Chondrocyte (in vitro differentiated cells): ENCODE data around the gene CYGB. TPM values are rescaled to one million over a fixed set of nuclear protein-coding genes. Genes with fewer than 3 reads are reported as not detected.
"Not testable (repeated sequence)": the region's sequence is repeated elsewhere in the genome, so short reads cannot be mapped to it uniquely, and the experiment has no call there.

Source experiments
- DNase-seq: peaks from one replicate; pipeline ENCODE4 v3.0.0; 2021; ENCODE audit warnings: mixed read lengths, low spot score
- H3K27ac Mint-ChIP-seq: one replicate; pipeline ENCODE4 v1.8.0; 2021; ENCODE audit warnings: mild to moderate bottlenecking, moderate library complexity, mixed read lengths; ENCODE audit not compliant: unreplicated experiment
- H3K27me3 Mint-ChIP-seq: 2 replicates; pipeline ENCODE4 v1.8.0; 2021; ENCODE audit warnings: low read depth, mixed read lengths
- H3K36me3 Mint-ChIP-seq: 2 replicates; pipeline ENCODE4 v1.8.0; 2021; ENCODE audit warnings: low read depth, mixed read lengths
- H3K4me1 Mint-ChIP-seq: 2 replicates; pipeline ENCODE4 v1.8.0; 2021; ENCODE audit warnings: low read depth, mild to moderate bottlenecking, mixed read lengths
- H3K4me3 Mint-ChIP-seq: one replicate; pipeline ENCODE4 v1.8.0; 2021; ENCODE audit warnings: mild to moderate bottlenecking, moderate library complexity, mixed read lengths; ENCODE audit not compliant: unreplicated experiment
- H3K9me3 Mint-ChIP-seq: 2 replicates; pipeline ENCODE4 v1.8.0; 2021; ENCODE audit warnings: low read depth, mixed read lengths
- total RNA-seq: library from RNA; stranded (reverse); gene quantifications from 3 replicates; pipeline ENCODE4 v1.2.1, GENCODE V29; 2021
- TF ChIP-seq, protein P1 (sequence below): fragments of 200-600 bp; sonication (generic); IDR thresholded peaks from 2 replicates; pipeline ENCODE4 v1.5.0; 2021; ENCODE audit warnings: antibody characterized with exemption, mild to moderate bottlenecking, moderate library complexity

CYGB gene
- total RNA-seq, 1 donor from 2014 or later = 5.4 TPM

- Mint-ChIP-seq H3K4me3 (peak overlapping the region; percentile 44), H3K36me3 (no peaks in the 10 kb centered on the region), H3K27me3 (peaks cover 6% of the 10 kb centered on the region), H3K27ac (peak overlapping the region; percentile 76), H3K9me3 (no peaks in the 10 kb centered on the region), H3K4me1 (peaks cover 39% of the 10 kb centered on the region)
- DNase-seq = no peak
- TF ChIP-seq, protein P1, sequence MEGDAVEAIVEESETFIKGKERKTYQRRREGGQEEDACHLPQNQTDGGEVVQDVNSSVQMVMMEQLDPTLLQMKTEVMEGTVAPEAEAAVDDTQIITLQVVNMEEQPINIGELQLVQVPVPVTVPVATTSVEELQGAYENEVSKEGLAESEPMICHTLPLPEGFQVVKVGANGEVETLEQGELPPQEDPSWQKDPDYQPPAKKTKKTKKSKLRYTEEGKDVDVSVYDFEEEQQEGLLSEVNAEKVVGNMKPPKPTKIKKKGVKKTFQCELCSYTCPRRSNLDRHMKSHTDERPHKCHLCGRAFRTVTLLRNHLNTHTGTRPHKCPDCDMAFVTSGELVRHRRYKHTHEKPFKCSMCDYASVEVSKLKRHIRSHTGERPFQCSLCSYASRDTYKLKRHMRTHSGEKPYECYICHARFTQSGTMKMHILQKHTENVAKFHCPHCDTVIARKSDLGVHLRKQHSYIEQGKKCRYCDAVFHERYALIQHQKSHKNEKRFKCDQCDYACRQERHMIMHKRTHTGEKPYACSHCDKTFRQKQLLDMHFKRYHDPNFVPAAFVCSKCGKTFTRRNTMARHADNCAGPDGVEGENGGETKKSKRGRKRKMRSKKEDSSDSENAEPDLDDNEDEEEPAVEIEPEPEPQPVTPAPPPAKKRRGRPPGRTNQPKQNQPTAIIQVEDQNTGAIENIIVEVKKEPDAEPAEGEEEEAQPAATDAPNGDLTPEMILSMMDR = no peak
These were observed 12.7 kb downstream of the CYGB start for GRCh38 chr17:76524598-76525512.

- Mint-ChIP-seq H3K27me3 (peaks cover 9% of the 10 kb centered on the region), H3K27ac (no peak overlapping the region), H3K36me3 (no peaks in the 10 kb centered on the region), H3K4me1 (peaks cover 25% of the 10 kb centered on the region), H3K4me3 (no peak overlapping the region), H3K9me3 (no peaks in the 10 kb centered on the region)
- no peak for DNase-seq
- TF ChIP-seq, protein P1 = peak; percentile 99
These were observed 14.1 kb downstream of the CYGB start for GRCh38 chr17:76523084-76524037.

DNA sequence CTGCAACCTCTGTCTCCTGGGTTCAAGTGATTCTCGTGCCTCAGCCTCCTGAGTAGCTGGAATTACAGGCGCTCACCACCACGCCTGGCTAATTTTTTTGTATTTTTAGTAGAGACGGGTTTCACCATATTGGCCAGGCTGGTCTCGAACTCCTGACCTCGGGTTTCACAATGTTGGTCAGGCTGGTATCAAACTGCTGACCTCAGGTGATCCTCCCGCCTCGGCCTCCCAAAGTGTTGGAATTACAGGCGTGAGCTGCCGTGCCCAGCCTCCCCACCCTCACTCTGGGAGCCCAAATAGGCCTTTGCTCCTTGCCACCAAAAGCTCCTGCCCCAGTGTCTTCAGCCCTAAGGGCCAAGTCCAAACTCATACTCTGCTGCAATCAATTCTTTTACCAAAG is 15.8 kb downstream of the CYGB start:
- not testable (repeated sequence) for H3K4me3 Mint-ChIP-seq, H3K9me3 Mint-ChIP-seq, H3K27ac Mint-ChIP-seq, H3K27me3 Mint-ChIP-seq, DNase-seq, H3K36me3 Mint-ChIP-seq
- H3K4me1 Mint-ChIP-seq = peaks cover 14% of the 10 kb centered on the region

DNA sequence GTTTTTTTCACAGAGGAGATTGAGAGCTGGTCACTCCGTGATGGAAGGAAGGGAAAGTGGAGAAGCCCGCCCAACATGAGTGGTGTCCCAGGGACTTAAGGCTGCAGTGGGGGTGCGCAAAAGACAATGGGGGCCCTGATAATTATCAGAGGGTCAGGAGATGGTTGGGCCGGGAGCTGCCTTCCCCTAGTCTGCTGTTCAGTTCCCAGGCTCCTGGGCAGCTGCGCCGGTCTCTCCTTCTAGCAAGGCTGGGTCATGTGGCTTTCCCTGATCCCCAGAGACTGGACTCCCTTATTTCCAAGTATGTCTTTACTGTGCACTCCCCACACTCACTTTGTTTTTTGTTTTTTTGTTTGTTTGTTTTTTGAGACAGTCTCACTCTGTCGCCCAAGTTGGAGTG is 16.2 kb downstream of the CYGB start:
- H3K9me3 Mint-ChIP-seq = no peaks in the 10 kb centered on the region
- TF ChIP-seq, protein P1 = no peak
- no peak for DNase-seq
- H3K27ac Mint-ChIP-seq = no peak overlapping the region
- H3K27me3 Mint-ChIP-seq = peaks cover 9% of the 10 kb centered on the region
- no peaks in the 10 kb centered on the region for H3K36me3 Mint-ChIP-seq
- no peak overlapping the region for H3K4me3 Mint-ChIP-seq
- H3K4me1 Mint-ChIP-seq = peaks cover 14% of the 10 kb centered on the region

- Mint-ChIP-seq H3K4me1 (peaks cover 13% of the 10 kb centered on the region), H3K27ac (no peak overlapping the region), H3K9me3 (no peaks in the 10 kb centered on the region), H3K4me3 (no peak overlapping the region), H3K27me3 (peaks cover 9% of the 10 kb centered on the region), H3K36me3 (no peaks in the 10 kb centered on the region)
- TF ChIP-seq, protein P1 = no peak
- no peak for DNase-seq
These were observed 18.2 kb downstream of the CYGB start for GRCh38 chr17:76519048-76519966.
